ENCODE measurements around the gene HS6ST2.

DNA sequence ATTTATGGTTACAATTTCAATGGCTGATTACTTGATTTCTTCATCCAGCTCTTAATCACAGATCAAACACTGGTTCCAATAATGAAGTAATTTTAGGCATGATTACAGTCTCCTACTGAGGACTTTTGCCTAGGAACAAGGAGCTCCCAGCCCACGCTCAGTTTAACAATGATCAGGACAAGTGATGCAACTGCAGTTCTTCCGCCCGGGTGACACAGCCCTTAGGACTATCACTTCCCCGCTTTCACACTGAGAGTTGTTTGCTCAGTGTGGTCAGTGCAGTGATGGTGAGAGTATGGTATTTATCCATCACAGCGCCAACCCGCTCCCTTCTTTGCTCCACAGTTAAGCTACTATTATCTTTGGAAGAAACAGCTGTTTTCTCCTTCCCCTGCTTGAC is 266.4 kb downstream of the HS6ST2 start:
- TF ChIP-seq, protein P1, sequence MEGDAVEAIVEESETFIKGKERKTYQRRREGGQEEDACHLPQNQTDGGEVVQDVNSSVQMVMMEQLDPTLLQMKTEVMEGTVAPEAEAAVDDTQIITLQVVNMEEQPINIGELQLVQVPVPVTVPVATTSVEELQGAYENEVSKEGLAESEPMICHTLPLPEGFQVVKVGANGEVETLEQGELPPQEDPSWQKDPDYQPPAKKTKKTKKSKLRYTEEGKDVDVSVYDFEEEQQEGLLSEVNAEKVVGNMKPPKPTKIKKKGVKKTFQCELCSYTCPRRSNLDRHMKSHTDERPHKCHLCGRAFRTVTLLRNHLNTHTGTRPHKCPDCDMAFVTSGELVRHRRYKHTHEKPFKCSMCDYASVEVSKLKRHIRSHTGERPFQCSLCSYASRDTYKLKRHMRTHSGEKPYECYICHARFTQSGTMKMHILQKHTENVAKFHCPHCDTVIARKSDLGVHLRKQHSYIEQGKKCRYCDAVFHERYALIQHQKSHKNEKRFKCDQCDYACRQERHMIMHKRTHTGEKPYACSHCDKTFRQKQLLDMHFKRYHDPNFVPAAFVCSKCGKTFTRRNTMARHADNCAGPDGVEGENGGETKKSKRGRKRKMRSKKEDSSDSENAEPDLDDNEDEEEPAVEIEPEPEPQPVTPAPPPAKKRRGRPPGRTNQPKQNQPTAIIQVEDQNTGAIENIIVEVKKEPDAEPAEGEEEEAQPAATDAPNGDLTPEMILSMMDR (IDR thresholded peaks at IDR 0.05; ENCODE audit: low read length): no peak
- no peak for TF ChIP-seq EZH2 (optimal IDR thresholded peaks at IDR 0.05; ENCODE audit: low read depth, low read length)

Data from MM.1S (cell line).